A549 (cell line): ENCODE results near the gene ITSN2. TPM values are rescaled to one million over a fixed set of nuclear protein-coding genes. Genes with fewer than 3 reads are reported as not detected.

ENCODE experiments used
- ATAC-seq, 2 experiments: fragments of 200-7000 bp in 1 of 2; fragments of >200 bp in 1 of 2; cut with Nextera tagmentation in 1 of 2; cut with Tn5 transposase in 1 of 2; 3 replicates each; pipeline versions ENCODE4 v1.8.0 to v1.9.1; 2018 to 2020; ENCODE audit warnings: mild to moderate bottlenecking in 1 of 2, moderate library complexity in 1 of 2
- CTCF ChIA-PET: fragments of 300-600 bp; sonication (Branson Sonifier 250); formaldehyde crosslinking; extraction: SDS; loops from one replicate; lab custom pipeline; 2021; ENCODE audit warnings: antibody characterized with exemption, inconsistent platforms; lab: Yijun Ruan, JAX
- POLR2A ChIA-PET: fragments of 350-600 bp; formaldehyde crosslinking; extraction: SDS; loops from one replicate; lab custom pipeline; 2021; ENCODE audit warnings: antibody characterized with exemption, inconsistent platforms; lab: Yijun Ruan, JAX
- DNase-seq, 2 experiments: peaks; one replicate each; pipeline versions ENCODE4 v3.0.0 to v3.0.0-alpha.2; 2011 to 2016; ENCODE audit warnings: low read depth in 1 of 2, low spot score in 1 of 2
- FAIRE-seq: peaks from 2 replicates; lab custom pipeline; 2011; peaks lifted over from hg19 to GRCh38; lab: Jason Lieb, UNC
- H3K27ac ChIP-seq, 2 experiments: fragments of >200 bp; sonication (Bioruptor Twin); formaldehyde crosslinking; 3 replicates each; pipeline ENCODE4 v1.5.1; 2016 to 2017
- H3K4me1 ChIP-seq: fragments of >200 bp; sonication (Bioruptor Twin); formaldehyde crosslinking; 3 replicates; pipeline ENCODE4 v1.6.1; 2016
- H3K4me2 ChIP-seq: fragments of >200 bp; sonication (Bioruptor Twin); formaldehyde crosslinking; 3 replicates; pipeline ENCODE4 v1.6.1; 2016
- H3K4me3 ChIP-seq: fragments of >200 bp; sonication (Bioruptor Twin); formaldehyde crosslinking; 3 replicates; pipeline ENCODE4 v1.5.1; 2016
- H3K9me3 ChIP-seq: fragments of >200 bp; sonication (Bioruptor Twin); formaldehyde crosslinking; 3 replicates; pipeline ENCODE4 v1.6.1; 2016
- BHLHE40 ChIP-seq: IDR thresholded peaks from 2 replicates; pipeline ENCODE4 v1.6.1; 2012; ENCODE audit warnings: low read depth, low read length, inconsistent platforms
- CEBPB ChIP-seq, 2 experiments: fragments of >200 bp in 1 of 2; sonication (Bioruptor Twin) in 1 of 2; formaldehyde crosslinking in 1 of 2; IDR thresholded peaks; 2 replicates each; pipeline ENCODE4 v1.6.1; 2012 to 2016
- CHD2 ChIP-seq: fragments of 150-350 bp; IDR thresholded peaks from 2 replicates; pipeline ENCODE4 v1.6.1; 2014; ENCODE audit warnings: low read length; ENCODE audit not compliant: partially characterized antibody
- CHD4 ChIP-seq: fragments of 200-600 bp; sonication (generic); IDR thresholded peaks from 2 replicates; pipeline ENCODE4 v1.6.1; 2016; ENCODE audit warnings: antibody characterized with exemption, mild to moderate bottlenecking, borderline replicate concordance
- EHF ChIP-seq: fragments of 250-450 bp; sonication (Bioruptor Pico); IDR thresholded peaks from 2 replicates; pipeline ENCODE4 v1.5.0; 2020; ENCODE audit warnings: mild to moderate bottlenecking
- FOXS1 ChIP-seq: fragments of 250-450 bp; sonication (Bioruptor Pico); IDR thresholded peaks from 2 replicates; pipeline ENCODE4 v1.5.0; 2020; ENCODE audit warnings: mild to moderate bottlenecking, moderate library complexity
- HEYL ChIP-seq: fragments of 250-450 bp; sonication (Bioruptor Pico); IDR thresholded peaks from 2 replicates; pipeline ENCODE4 v1.8.0; 2021; ENCODE audit warnings: mild to moderate bottlenecking, moderate library complexity
- HOXA7 ChIP-seq: fragments of 250-450 bp; sonication (Bioruptor Pico); IDR thresholded peaks from 2 replicates; pipeline ENCODE4 v1.5.0; 2020; ENCODE audit warnings: mild to moderate bottlenecking, moderate library complexity
- HOXB5 ChIP-seq: fragments of 250-450 bp; sonication (Bioruptor Pico); IDR thresholded peaks from 2 replicates; pipeline ENCODE4 v1.5.0; 2020; ENCODE audit warnings: mild to moderate bottlenecking, moderate library complexity
- JUNB ChIP-seq: fragments of >200 bp; sonication (Bioruptor Twin); formaldehyde crosslinking; IDR thresholded peaks from 2 replicates; pipeline ENCODE4 v1.6.1; 2016
- KDM1A ChIP-seq: fragments of 200-600 bp; sonication (generic); IDR thresholded peaks from 2 replicates; pipeline ENCODE4 v1.6.1; 2016; ENCODE audit warnings: low read depth, mild to moderate bottlenecking
- KDM5A ChIP-seq: fragments of 200-600 bp; sonication (generic); IDR thresholded peaks from 2 replicates; pipeline ENCODE4 v1.6.1; 2016; ENCODE audit warnings: antibody characterized with exemption, mild to moderate bottlenecking
- MAZ ChIP-seq: fragments of 150-350 bp; IDR thresholded peaks from 2 replicates; pipeline ENCODE4 v1.6.1; 2014; ENCODE audit warnings: antibody characterized with exemption, low read depth, low read length, borderline replicate concordance
- NFE2L2 ChIP-seq: fragments of 150-350 bp; conservative IDR thresholded peaks from 2 replicates; pipeline ENCODE4 v1.6.1; 2014; ENCODE audit warnings: low read length
- NPAS2 ChIP-seq: fragments of 250-450 bp; sonication (Bioruptor Pico); IDR thresholded peaks from 2 replicates; pipeline ENCODE4 v1.8.0; 2022; ENCODE audit warnings: mild to moderate bottlenecking, moderate library complexity, borderline replicate concordance
- RARB ChIP-seq: fragments of 250-450 bp; sonication (Bioruptor Pico); IDR thresholded peaks from 2 replicates; pipeline ENCODE4 v1.8.0; 2021; ENCODE audit warnings: mild to moderate bottlenecking, moderate library complexity
- RNF2 ChIP-seq: fragments of 200-600 bp; sonication (generic); IDR thresholded peaks from 2 replicates; pipeline ENCODE4 v1.6.1; 2016; ENCODE audit warnings: low read depth, mild to moderate bottlenecking, antibody characterized with exemption, moderate library complexity, borderline replicate concordance
- SMC3 ChIP-seq: fragments of >200 bp; sonication (Bioruptor Twin); formaldehyde crosslinking; IDR thresholded peaks from 3 replicates; pipeline ENCODE4 v1.6.1; 2018; ENCODE audit warnings: inconsistent platforms
- ZFP36 ChIP-seq: fragments of 450-650 bp; IDR thresholded peaks from 2 replicates; pipeline ENCODE4 v1.6.1; 2014; ENCODE audit warnings: borderline replicate concordance; ENCODE audit not compliant: partially characterized antibody
- ZNF302 ChIP-seq: fragments of 250-450 bp; sonication (Bioruptor Pico); IDR thresholded peaks from 2 replicates; pipeline ENCODE4 v1.9.0; 2021; ENCODE audit warnings: inconsistent platforms, mild to moderate bottlenecking, moderate library complexity
- ZSCAN20 ChIP-seq: fragments of 250-450 bp; sonication (Bioruptor Pico); IDR thresholded peaks from 2 replicates; pipeline ENCODE4 v1.8.0; 2022; ENCODE audit warnings: mild to moderate bottlenecking, moderate library complexity
- WGBS: methylation state at CpG from one replicate; pipeline ENCODE4 v1.1.6; 2017; ENCODE audit errors: missing lambda C conversion rate; 5-methylcytosine and 5-hydroxymethylcytosine counted together
- polyA plus RNA-seq, 4 experiments: library from polyadenylated mRNA; depleted of rRNA in 3 of 4; stranded (reverse); fragments of >200 nt; fragmentation: RNase III in 1 of 4; extraction: RNeasy Plus Mini Kit Qiagen cat#74134 plus additional on column Dnase treatment in 1 of 4; gene quantifications; 2 replicates in 3 of 4; 3 replicates in 1 of 4; pipeline ENCODE4 v1.2.3, GENCODE V29; 2011 to 2017
- TF ChIP-seq, protein P1 (sequence below): IDR thresholded peaks from 2 replicates; pipeline ENCODE4 v1.6.1; 2012; ENCODE audit warnings: low read depth, borderline replicate concordance
- TF ChIP-seq, protein P2 (sequence below): fragments of 250-450 bp; sonication (Bioruptor Pico); IDR thresholded peaks from 2 replicates; pipeline ENCODE4 v1.5.0; 2020; ENCODE audit warnings: low read depth, mild to moderate bottlenecking, moderate library complexity
- TF ChIP-seq, protein P3 (sequence below): fragments of >200 bp; sonication (Bioruptor Twin); formaldehyde crosslinking; IDR thresholded peaks from 3 replicates; pipeline ENCODE4 v1.6.1; 2016
- TF ChIP-seq, protein P4 (sequence below): fragments of 250-450 bp; sonication (Bioruptor Pico); IDR thresholded peaks from 2 replicates; pipeline ENCODE4 v1.5.0; 2021; ENCODE audit warnings: mild to moderate bottlenecking, moderate library complexity, borderline replicate concordance

ITSN2 gene
- polyA plus RNA-seq, 2 of the 4 experiments (the other 2 are of a cell fraction): 19.8 to 48.3 TPM

DNA sequence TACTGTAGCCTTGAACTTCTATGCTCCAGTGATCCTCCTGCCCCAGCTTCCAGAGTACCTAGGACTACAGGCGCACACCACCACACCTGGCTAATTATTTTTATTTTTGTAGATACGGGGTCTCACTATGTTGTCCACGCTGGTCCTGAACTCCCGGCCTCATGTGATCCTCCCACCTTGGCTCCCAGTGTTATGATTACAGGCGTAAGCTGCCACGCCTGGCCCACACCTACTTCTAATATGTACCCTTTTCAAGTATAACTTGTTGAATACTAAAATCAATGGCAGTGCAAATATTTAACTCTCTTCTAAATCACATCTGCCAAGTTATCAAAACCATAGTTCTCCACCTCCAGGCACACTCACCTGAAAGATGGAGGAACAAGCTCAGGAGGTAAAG is 58.7 kb downstream of the ITSN2 start (continued):
- TF ChIP-seq, protein P1, sequence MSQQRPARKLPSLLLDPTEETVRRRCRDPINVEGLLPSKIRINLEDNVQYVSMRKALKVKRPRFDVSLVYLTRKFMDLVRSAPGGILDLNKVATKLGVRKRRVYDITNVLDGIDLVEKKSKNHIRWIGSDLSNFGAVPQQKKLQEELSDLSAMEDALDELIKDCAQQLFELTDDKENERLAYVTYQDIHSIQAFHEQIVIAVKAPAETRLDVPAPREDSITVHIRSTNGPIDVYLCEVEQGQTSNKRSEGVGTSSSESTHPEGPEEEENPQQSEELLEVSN: no peak

DNA sequence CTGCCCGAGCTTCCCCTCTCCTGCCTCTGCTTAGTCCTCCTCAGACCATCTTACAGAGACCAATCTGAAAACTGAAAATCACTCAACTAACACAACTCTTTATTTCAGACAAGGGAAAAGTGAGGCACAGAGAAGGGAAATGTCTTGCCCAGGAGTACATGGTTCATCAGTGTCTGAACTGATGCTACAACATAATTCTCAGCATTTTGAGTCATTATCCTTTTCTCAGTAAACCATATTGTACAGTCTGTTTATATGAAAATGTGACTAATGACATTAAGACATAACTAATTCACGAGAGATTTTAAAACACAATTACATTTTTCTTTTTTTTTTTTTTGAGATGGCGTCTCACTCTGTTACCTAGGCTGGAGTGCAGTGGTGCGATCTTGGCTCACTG is 62.7 kb downstream of the ITSN2 start:
- no peak overlapping the region for H3K4me2 ChIP-seq
- no peak overlapping the region for H3K27ac ChIP-seq
- TF ChIP-seq MAZ (no peak), KDM1A (no peak), KDM5A (no peak), HOXB5 (no peak), CHD4 (no peak), HEYL (CRISPR knock-in tag) (no peak)
- DNase-seq (no peak), ATAC-seq (no peak), FAIRE-seq (peak; percentile 7)
- 93% methylated on average over 4 of the region's 4 CpGs for WGBS
- ChIA-PET CTCF (interaction anchor here (0.6 to 0.7 kb wide), 2 partner anchors 395 to 470 kb away, joined by 3 read pairs; no protein-coding TSS in a partner anchor), POLR2A (no interaction called here)
- H3K9me3 ChIP-seq: no peaks in the 10 kb centered on the region
- no peaks in the 10 kb centered on the region for H3K4me1 ChIP-seq
- H3K4me3 ChIP-seq: no peak overlapping the region

DNA sequence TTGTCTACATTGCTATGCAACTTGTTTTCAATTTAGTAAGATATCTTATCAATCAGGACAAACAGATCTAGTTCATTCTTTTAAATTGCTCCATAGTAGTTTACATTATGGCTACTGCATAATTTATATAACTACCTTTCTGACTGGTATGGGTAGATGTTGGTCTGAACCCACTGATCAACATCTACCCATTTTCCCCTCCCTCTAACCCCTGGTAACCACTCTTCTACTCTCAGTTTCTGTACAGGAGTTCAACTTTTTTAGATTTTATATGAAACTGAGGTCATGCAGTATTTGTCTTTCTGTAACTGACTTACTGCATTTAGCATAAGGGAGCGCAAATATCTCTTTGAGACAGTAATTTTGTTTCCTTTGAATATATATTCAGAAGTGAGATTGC is 73.2 kb downstream of the ITSN2 start:
- Histone ChIP-seq H3K9me3 (no peaks in the 10 kb centered on the region), H3K27ac (no peak overlapping the region), H3K4me3 (no peak overlapping the region), H3K4me2 (no peak overlapping the region), H3K4me1 (no peaks in the 10 kb centered on the region)
- no peak for ATAC-seq
- POLR2A ChIA-PET: no interaction called here
- FAIRE-seq: no peak
- DNase-seq: no peak
- WGBS: 94% methylated on average over 1 of the region's 1 CpG
- no peak for TF ChIP-seq ZNF302 (CRISPR knock-in tag)
- TF ChIP-seq BHLHE40: no peak
- TF ChIP-seq CEBPB (IDR thresholded peaks at IDR 0.05): no peak
- TF ChIP-seq, protein P2, sequence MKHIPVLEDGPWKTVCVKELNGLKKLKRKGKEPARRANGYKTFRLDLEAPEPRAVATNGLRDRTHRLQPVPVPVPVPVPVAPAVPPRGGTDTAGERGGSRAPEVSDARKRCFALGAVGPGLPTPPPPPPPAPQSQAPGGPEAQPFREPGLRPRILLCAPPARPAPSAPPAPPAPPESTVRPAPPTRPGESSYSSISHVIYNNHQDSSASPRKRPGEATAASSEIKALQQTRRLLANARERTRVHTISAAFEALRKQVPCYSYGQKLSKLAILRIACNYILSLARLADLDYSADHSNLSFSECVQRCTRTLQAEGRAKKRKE (CRISPR knock-in tag): no peak
- TF ChIP-seq ZSCAN20 (CRISPR knock-in tag): no peak
- TF ChIP-seq ZFP36: no peak
- TF ChIP-seq NPAS2 (CRISPR knock-in tag): no peak
- TF ChIP-seq, protein P3, sequence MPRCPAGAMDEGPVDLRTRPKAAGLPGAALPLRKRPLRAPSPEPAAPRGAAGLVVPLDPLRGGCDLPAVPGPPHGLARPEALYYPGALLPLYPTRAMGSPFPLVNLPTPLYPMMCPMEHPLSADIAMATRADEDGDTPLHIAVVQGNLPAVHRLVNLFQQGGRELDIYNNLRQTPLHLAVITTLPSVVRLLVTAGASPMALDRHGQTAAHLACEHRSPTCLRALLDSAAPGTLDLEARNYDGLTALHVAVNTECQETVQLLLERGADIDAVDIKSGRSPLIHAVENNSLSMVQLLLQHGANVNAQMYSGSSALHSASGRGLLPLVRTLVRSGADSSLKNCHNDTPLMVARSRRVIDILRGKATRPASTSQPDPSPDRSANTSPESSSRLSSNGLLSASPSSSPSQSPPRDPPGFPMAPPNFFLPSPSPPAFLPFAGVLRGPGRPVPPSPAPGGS: no peak
- TF ChIP-seq SMC3: no peak
- no peak for TF ChIP-seq EHF (CRISPR knock-in tag)
- TF ChIP-seq FOXS1: no peak
- TF ChIP-seq RARB (CRISPR knock-in tag): no peak
- no peak for TF ChIP-seq CHD4
- CTCF ChIA-PET: no interaction called here

DNA sequence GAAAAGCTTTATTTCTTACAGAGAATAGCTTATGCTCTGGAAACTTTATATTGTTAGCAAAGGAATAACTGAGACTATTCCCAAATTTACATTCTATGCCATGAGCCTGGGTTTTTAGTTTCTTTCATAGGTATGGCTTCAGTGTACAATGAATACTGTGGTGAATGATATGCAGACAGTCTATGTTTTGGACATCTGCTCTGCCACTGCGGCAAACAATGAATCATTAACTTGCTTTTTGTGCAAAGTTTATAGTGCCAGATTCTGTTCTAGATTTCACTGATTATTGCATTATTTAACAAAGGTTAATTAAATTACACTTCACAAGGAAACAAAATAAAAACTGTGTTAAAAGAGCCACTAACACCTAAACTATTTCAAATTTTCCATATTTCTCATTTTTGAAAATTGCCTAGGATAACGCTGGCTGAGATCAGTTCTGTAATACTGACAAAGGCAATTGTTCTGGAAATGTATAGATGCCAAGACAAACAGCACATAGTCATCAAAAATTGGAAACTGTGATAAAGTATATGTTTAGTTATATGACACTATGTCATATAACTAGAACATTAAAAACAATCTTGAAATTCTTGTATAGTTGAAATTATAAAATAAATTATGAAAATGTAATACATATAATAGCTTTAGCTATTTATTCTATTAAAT is 74.7 kb downstream of the ITSN2 start:
- WGBS: 92% methylated on average over 2 of the region's 2 CpGs
- FAIRE-seq: no peak

More for the DNA sequence above, 74.7 kb downstream of the ITSN2 start:
- H3K4me2 ChIP-seq: no peak overlapping the region
- TF ChIP-seq JUNB: no peak
- no peak for TF ChIP-seq NFE2L2
- no peak for TF ChIP-seq CHD4
- no peak for TF ChIP-seq ZNF302 (CRISPR knock-in tag)
- no peak for TF ChIP-seq FOXS1
- TF ChIP-seq, protein P4, sequence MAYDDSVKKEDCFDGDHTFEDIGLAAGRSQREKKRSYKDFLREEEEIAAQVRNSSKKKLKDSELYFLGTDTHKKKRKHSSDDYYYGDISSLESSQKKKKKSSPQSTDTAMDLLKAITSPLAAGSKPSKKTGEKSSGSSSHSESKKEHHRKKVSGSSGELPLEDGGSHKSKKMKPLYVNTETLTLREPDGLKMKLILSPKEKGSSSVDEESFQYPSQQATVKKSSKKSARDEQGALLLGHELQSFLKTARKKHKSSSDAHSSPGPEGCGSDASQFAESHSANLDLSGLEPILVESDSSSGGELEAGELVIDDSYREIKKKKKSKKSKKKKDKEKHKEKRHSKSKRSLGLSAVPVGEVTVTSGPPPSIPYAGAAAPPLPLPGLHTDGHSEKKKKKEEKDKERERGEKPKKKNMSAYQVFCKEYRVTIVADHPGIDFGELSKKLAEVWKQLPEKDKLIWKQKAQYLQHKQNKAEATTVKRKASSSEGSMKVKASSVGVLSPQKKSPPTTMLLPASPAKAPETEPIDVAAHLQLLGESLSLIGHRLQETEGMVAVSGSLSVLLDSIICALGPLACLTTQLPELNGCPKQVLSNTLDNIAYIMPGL (CRISPR knock-in tag): no peak
- TF ChIP-seq HOXA7 (CRISPR knock-in tag): no peak
- TF ChIP-seq CHD2: no peak
- no peak for TF ChIP-seq RNF2
- no peak overlapping the region for H3K4me3 ChIP-seq
- ChIA-PET POLR2A (no interaction called here), CTCF (no interaction called here)
- H3K27ac ChIP-seq: no peak overlapping the region
- H3K4me1 ChIP-seq: no peaks in the 10 kb centered on the region
- no peak for DNase-seq
- H3K9me3 ChIP-seq: no peaks in the 10 kb centered on the region
- no peak for ATAC-seq
